ENCODE measurements around the gene MLIP. TPM values are rescaled to one million over a fixed set of nuclear protein-coding genes. Genes with fewer than 3 reads are reported as not detected.
"Not testable (repeated sequence)": the region's sequence is repeated elsewhere in the genome, so short reads cannot be mapped to it uniquely, and the experiment has no call there.

The MLIP gene
- total RNA-seq, 2 experiments from 2014 or later, result not detected

GRCh38 chr6:54072635-54073313, 38.5 kb upstream of the MLIP start:
- DNase-seq (no peak), ATAC-seq (no peak)
- intact Hi-C loops (cut with micrococcal nuclease), result no loop called here
- Mint-ChIP-seq H3K36me3 (ENCODE audit: low read depth) (no peaks in the 10 kb centered on the region), H3K9me3 (no peaks in the 10 kb centered on the region), H3K4me3 (no peak overlapping the region), H3K27me3 (peaks cover 3% of the 10 kb centered on the region), H3K4me1 (ENCODE audit: low read depth) (no peaks in the 10 kb centered on the region), H3K27ac (no peak overlapping the region)
- CTCF ChIA-PET, result no interaction called here
- TF ChIP-seq, protein P1, sequence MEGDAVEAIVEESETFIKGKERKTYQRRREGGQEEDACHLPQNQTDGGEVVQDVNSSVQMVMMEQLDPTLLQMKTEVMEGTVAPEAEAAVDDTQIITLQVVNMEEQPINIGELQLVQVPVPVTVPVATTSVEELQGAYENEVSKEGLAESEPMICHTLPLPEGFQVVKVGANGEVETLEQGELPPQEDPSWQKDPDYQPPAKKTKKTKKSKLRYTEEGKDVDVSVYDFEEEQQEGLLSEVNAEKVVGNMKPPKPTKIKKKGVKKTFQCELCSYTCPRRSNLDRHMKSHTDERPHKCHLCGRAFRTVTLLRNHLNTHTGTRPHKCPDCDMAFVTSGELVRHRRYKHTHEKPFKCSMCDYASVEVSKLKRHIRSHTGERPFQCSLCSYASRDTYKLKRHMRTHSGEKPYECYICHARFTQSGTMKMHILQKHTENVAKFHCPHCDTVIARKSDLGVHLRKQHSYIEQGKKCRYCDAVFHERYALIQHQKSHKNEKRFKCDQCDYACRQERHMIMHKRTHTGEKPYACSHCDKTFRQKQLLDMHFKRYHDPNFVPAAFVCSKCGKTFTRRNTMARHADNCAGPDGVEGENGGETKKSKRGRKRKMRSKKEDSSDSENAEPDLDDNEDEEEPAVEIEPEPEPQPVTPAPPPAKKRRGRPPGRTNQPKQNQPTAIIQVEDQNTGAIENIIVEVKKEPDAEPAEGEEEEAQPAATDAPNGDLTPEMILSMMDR (IDR thresholded peaks at IDR 0.05), result no peak
- POLR2A ChIA-PET, result no interaction called here

- Mint-ChIP-seq H3K27ac (no peak overlapping the region), H3K4me3 (no peak overlapping the region), H3K36me3 (ENCODE audit: low read depth) (no peaks in the 10 kb centered on the region), H3K27me3 (peaks cover 3% of the 10 kb centered on the region), H3K9me3 (no peaks in the 10 kb centered on the region), H3K4me1 (ENCODE audit: low read depth) (no peaks in the 10 kb centered on the region)
- no peak for DNase-seq
- ChIA-PET CTCF (no interaction called here), POLR2A (no interaction called here)
- TF ChIP-seq, protein P1 (IDR thresholded peaks at IDR 0.05), result no peak
- ATAC-seq, result no peak
- intact Hi-C loops (cut with micrococcal nuclease), result no loop called here
Observed at GRCh38 chr6:54073487-54073886, 37.8 kb upstream of the MLIP start.

- ATAC-seq (no peak), DNase-seq (no peak)
- ChIA-PET POLR2A (no interaction called here), CTCF (no interaction called here)
- TF ChIP-seq, protein P1 (IDR thresholded peaks at IDR 0.05), result no peak
- H3K4me3 Mint-ChIP-seq, result no peak overlapping the region
- H3K9me3 Mint-ChIP-seq, result no peaks in the 10 kb centered on the region
- H3K4me1 Mint-ChIP-seq (ENCODE audit: low read depth), result no peaks in the 10 kb centered on the region
- H3K27me3 Mint-ChIP-seq, result peaks cover 3% of the 10 kb centered on the region
- intact Hi-C loops (cut with micrococcal nuclease), result no loop called here
- H3K27ac Mint-ChIP-seq, result no peak overlapping the region
- H3K36me3 Mint-ChIP-seq (ENCODE audit: low read depth), result no peaks in the 10 kb centered on the region
Observed at GRCh38 chr6:54074109-54074508, 37.1 kb upstream of the MLIP start.

DNA sequence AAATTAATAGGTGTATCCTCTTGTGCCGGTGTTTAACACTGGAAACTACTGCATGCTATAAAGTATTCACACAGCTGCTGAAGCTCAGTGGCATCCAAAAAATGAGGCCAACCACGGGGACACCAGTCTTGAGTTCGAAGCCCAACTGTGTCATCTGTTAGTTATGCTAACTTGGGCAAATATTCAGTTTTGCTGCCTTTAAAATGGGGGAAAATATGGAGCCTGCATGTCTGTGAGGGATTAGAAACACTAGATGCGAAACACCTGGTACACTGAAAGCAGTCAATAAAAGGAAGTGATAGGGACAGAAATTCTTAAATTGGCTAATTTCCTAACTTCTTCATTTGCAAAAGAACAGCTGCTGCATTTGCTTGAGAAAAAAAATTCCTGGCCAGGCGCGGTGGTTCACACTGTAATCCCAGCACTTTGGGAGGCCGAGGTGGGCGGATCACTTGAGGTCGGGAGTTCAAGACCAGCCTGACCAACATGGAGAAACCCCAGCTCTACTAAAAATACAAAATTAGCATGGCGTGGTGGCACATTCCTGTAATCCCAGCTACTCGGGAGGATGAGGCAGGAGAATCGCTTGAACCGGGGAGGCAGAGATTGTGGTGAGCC, 36.6 kb upstream of the MLIP start:
- TF ChIP-seq, protein P1 (IDR thresholded peaks at IDR 0.05), result no peak
- H3K27ac Mint-ChIP-seq, result no peak overlapping the region
- no peaks in the 10 kb centered on the region for H3K36me3 Mint-ChIP-seq (ENCODE audit: low read depth)
- POLR2A ChIA-PET, result no interaction called here
- CTCF ChIA-PET, result interaction anchor here (1.1 kb wide), 1 partner anchor 346 kb away, joined by 3 read pairs; no protein-coding TSS in a partner anchor
- peaks cover 3% of the 10 kb centered on the region for H3K27me3 Mint-ChIP-seq
- H3K4me1 Mint-ChIP-seq (ENCODE audit: low read depth), result no peaks in the 10 kb centered on the region
- ATAC-seq, result no peak
- no peak overlapping the region for H3K4me3 Mint-ChIP-seq
- H3K9me3 Mint-ChIP-seq, result no peaks in the 10 kb centered on the region
- intact Hi-C loops (cut with micrococcal nuclease), result no loop called here
- no peak for DNase-seq

GRCh38 chr6:54076159-54076789, 35.0 kb upstream of the MLIP start:
- TF ChIP-seq, protein P1 (IDR thresholded peaks at IDR 0.05), result no peak
- no peak for DNase-seq
- no peaks in the 10 kb centered on the region for H3K4me1 Mint-ChIP-seq (ENCODE audit: low read depth)
- no peak overlapping the region for H3K27ac Mint-ChIP-seq
- no peaks in the 10 kb centered on the region for H3K36me3 Mint-ChIP-seq (ENCODE audit: low read depth)
- no peaks in the 10 kb centered on the region for H3K9me3 Mint-ChIP-seq
- ATAC-seq, result no peak
- POLR2A ChIA-PET, result no interaction called here
- intact Hi-C loops (cut with micrococcal nuclease), result no loop called here
- H3K4me3 Mint-ChIP-seq, result no peak overlapping the region
- H3K27me3 Mint-ChIP-seq, result peaks cover 3% of the 10 kb centered on the region
- CTCF ChIA-PET, result no interaction called here

- ATAC-seq; H3K4me1 Mint-ChIP-seq (ENCODE audit: low read depth); H3K27ac Mint-ChIP-seq; H3K9me3 Mint-ChIP-seq; POLR2A ChIA-PET; H3K36me3 Mint-ChIP-seq (ENCODE audit: low read depth); DNase-seq; intact Hi-C loops (cut with micrococcal nuclease); H3K4me3 Mint-ChIP-seq; H3K27me3 Mint-ChIP-seq; CTCF ChIA-PET: not testable (repeated sequence)
Observed at GRCh38 chr6:54081499-54081898, 29.7 kb upstream of the MLIP start.

All from activated CD8-positive, alpha-beta T cell treated with anti-CD3 and anti-CD28 coated beads for 36 hours (primary cell).